Smooth muscle cell (in vitro differentiated cells): Measurements from ENCODE around the gene BICDL2. TPM values are rescaled to one million over a fixed set of nuclear protein-coding genes. Genes with fewer than 3 reads are reported as not detected.

Experiments
- DNase-seq: peaks from one replicate; lab custom pipeline; 2025; ENCODE audit not compliant: unreplicated experiment; lab: John Stamatoyannopoulos, UW
- H2AFZ ChIP-seq: fragments of 200-600 bp; sonication (generic); 2 replicates; pipeline ENCODE4 v1.6.0; 2016; ENCODE audit warnings: antibody characterized with exemption, low read depth, mild to moderate bottlenecking
- H3F3A ChIP-seq: fragments of 200-600 bp; sonication (generic); 2 replicates; pipeline ENCODE4 v1.6.0; 2017; ENCODE audit warnings: antibody characterized with exemption, low read depth
- H3K27ac ChIP-seq: fragments of 200-600 bp; sonication (generic); 2 replicates; pipeline ENCODE4 v1.5.1; 2016; ENCODE audit warnings: low read depth, mild to moderate bottlenecking
- H3K27me3 ChIP-seq: fragments of 200-600 bp; sonication (generic); 2 replicates; pipeline ENCODE4 v1.6.1; 2016; ENCODE audit warnings: low read depth, mild to moderate bottlenecking
- H3K36me3 ChIP-seq: fragments of 200-600 bp; sonication (generic); 2 replicates; pipeline ENCODE4 v1.5.1; 2016; ENCODE audit warnings: low read depth
- H3K4me1 ChIP-seq: fragments of 200-600 bp; sonication (generic); 2 replicates; pipeline ENCODE4 v1.5.1; 2016; ENCODE audit warnings: low read depth
- H3K4me2 ChIP-seq: fragments of 200-600 bp; sonication (generic); 2 replicates; pipeline ENCODE4 v1.6.0; 2016; ENCODE audit warnings: mild to moderate bottlenecking
- H3K4me3 ChIP-seq: fragments of 200-600 bp; sonication (generic); 2 replicates; pipeline ENCODE4 v1.5.1; 2016; ENCODE audit warnings: mild to moderate bottlenecking
- H3K79me2 ChIP-seq: fragments of 200-600 bp; sonication (generic); 2 replicates; pipeline ENCODE4 v1.6.0; 2016; ENCODE audit warnings: low read depth, mild to moderate bottlenecking
- H3K9ac ChIP-seq: fragments of 200-600 bp; sonication (generic); 2 replicates; pipeline ENCODE4 v1.6.0; 2016; ENCODE audit warnings: low read depth
- H3K9me3 ChIP-seq: fragments of 200-600 bp; sonication (generic); replicated peaks from 2 replicates; pipeline ENCODE4 v1.5.1; 2016; ENCODE audit warnings: low read depth
- H4K20me1 ChIP-seq: fragments of 200-600 bp; sonication (generic); 2 replicates; pipeline ENCODE4 v1.6.0; 2016; ENCODE audit warnings: low read depth
- WGBS: methylation state at CpG from one replicate; pipeline ENCODE4 v1.1.7; 2016; ENCODE audit warnings: low lambda C conversion rate; 5-methylcytosine and 5-hydroxymethylcytosine counted together
- polyA plus RNA-seq: library from polyadenylated mRNA; unstranded; fragments of >200 nt; fragmentation: Nextera tagmentation; extraction: Ambion mirVana; gene quantifications from 2 replicates; pipeline ENCODE4 v1.2.1, GENCODE V29; 2016
- total RNA-seq: library from RNA; depleted of rRNA; stranded (reverse); fragments of >200 nt; gene quantifications from 2 replicates; pipeline ENCODE4 v1.2.3, GENCODE V29; 2014
- TF ChIP-seq, protein P1 (sequence below): fragments of 200-600 bp; sonication (generic); IDR thresholded peaks from 2 replicates; pipeline ENCODE4 v1.5.1; 2017; ENCODE audit warnings: borderline replicate concordance, mild to moderate bottlenecking, antibody characterized with exemption; ENCODE audit not compliant: insufficient read depth, poor library complexity, severe bottlenecking

BICDL2 gene
- total and polyA plus RNA-seq, 2 experiments from 2014 or later = 0.86 to 1.5 TPM

DNA sequence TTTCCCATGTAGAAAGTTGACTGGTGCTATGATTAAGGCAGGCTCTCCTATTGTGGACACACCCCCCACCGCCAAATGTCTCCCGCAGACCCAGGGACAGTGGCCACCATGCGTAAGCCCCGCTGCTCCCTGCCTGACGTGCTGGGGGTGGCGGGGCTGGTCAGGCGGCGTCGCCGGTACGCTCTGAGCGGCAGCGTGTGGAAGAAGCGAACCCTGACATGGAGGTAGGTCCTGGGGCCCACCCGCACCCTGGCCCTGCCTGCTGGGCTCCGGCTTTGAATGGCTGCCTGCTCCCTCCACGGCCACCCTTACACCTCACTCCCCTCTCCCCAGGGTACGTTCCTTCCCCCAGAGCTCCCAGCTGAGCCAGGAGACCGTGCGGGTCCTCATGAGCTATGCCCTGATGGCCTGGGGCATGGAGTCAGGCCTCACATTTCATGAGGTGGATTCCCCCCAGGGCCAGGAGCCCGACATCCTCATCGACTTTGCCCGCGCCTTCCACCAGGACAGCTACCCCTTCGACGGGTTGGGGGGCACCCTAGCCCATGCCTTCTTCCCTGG, 13.3 kb upstream of the BICDL2 start:
- TF ChIP-seq, protein P1, sequence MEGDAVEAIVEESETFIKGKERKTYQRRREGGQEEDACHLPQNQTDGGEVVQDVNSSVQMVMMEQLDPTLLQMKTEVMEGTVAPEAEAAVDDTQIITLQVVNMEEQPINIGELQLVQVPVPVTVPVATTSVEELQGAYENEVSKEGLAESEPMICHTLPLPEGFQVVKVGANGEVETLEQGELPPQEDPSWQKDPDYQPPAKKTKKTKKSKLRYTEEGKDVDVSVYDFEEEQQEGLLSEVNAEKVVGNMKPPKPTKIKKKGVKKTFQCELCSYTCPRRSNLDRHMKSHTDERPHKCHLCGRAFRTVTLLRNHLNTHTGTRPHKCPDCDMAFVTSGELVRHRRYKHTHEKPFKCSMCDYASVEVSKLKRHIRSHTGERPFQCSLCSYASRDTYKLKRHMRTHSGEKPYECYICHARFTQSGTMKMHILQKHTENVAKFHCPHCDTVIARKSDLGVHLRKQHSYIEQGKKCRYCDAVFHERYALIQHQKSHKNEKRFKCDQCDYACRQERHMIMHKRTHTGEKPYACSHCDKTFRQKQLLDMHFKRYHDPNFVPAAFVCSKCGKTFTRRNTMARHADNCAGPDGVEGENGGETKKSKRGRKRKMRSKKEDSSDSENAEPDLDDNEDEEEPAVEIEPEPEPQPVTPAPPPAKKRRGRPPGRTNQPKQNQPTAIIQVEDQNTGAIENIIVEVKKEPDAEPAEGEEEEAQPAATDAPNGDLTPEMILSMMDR = no peak
- H3K27ac ChIP-seq = no peak overlapping the region
- H3K9me3 ChIP-seq = no peaks in the 10 kb centered on the region
- no peaks in the 10 kb centered on the region for H3K36me3 ChIP-seq
- no peak overlapping the region for H3K9ac ChIP-seq
- H3K4me2 ChIP-seq = no peak overlapping the region
- peaks cover 9% of the 10 kb centered on the region for H3K4me1 ChIP-seq
- no peak for DNase-seq
- H2AFZ ChIP-seq = no peak overlapping the region
- no peaks in the 10 kb centered on the region for H3K79me2 ChIP-seq
- 88% methylated on average over 22 of the region's 26 CpGs for WGBS
- no peaks in the 10 kb centered on the region for H3F3A ChIP-seq
- H3K27me3 ChIP-seq = peaks cover 46% of the 10 kb centered on the region
- H4K20me1 ChIP-seq = no peaks in the 10 kb centered on the region
- no peak overlapping the region for H3K4me3 ChIP-seq

DNA sequence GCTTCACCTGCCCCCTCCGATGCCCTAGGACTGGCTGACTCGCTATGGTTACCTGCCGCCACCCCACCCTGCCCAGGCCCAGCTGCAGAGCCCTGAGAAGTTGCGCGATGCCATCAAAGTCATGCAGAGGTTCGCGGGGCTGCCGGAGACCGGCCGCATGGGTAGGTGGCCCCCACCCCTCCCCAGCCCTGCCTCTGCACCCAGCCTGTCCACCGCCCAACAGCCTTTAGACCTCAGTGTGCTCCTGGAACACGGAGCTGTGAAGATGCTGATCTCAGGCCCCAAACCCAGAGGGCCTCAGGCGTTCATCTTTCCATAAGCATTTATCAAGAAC, 10.6 kb upstream of the BICDL2 start:
- H3F3A ChIP-seq = no peaks in the 10 kb centered on the region
- H4K20me1 ChIP-seq = no peaks in the 10 kb centered on the region
- no peaks in the 10 kb centered on the region for H3K36me3 ChIP-seq
- no peak overlapping the region for H2AFZ ChIP-seq
- TF ChIP-seq, protein P1 = no peak
- H3K4me1 ChIP-seq = peaks cover 11% of the 10 kb centered on the region
- H3K4me3 ChIP-seq = no peak overlapping the region
- H3K27ac ChIP-seq = no peak overlapping the region
- DNase-seq = no peak
- H3K27me3 ChIP-seq = peaks cover 73% of the 10 kb centered on the region
- no peaks in the 10 kb centered on the region for H3K9me3 ChIP-seq
- no peak overlapping the region for H3K4me2 ChIP-seq
- no peak overlapping the region for H3K9ac ChIP-seq
- 29% methylated on average over 13 of the region's 13 CpGs for WGBS
- no peaks in the 10 kb centered on the region for H3K79me2 ChIP-seq

DNA sequence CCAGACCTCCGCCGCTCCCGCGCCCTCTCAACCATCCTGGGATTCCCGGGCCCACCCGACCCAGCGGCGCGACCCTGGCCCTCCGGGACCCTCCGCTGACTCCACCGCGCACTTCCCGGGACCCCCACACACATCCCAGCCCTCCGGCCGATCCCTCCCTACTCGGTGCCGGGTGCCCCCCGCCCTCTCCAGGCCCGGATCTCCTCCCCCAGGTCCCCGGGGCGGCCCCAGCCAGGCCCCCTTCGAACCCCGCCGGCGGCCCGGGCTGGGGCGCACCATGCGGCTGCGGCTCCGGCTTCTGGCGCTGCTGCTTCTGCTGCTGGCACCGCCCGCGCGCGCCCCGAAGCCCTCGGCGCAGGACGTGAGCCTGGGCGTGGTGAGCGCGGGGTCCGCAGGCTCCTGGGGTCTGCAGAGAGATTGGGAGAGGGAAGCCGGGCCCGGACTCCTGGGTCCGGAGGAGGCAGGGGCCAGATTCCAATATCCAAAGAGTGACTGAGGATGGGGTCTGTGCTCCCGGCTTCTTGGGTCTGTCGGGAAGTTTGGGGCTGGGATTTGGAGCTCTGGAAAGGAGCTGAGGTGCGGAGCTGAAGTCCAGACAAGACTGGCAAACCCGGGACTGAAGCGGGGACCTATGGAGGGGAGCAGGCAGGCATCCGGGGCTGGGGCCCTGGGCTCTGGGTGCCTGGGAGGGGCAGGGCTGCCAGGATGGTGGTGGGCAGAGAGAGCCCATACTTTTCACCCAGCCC, 10.1 kb upstream of the BICDL2 start:
- TF ChIP-seq, protein P1 = no peak
- DNase-seq = no peak
- Histone ChIP-seq H3K27ac (no peak overlapping the region), H3K4me3 (no peak overlapping the region), H3K27me3 (peaks cover 74% of the 10 kb centered on the region), H3F3A (no peaks in the 10 kb centered on the region), H3K9me3 (no peaks in the 10 kb centered on the region), H3K4me1 (peaks cover 11% of the 10 kb centered on the region), H3K9ac (no peak overlapping the region), H3K36me3 (no peaks in the 10 kb centered on the region), H2AFZ (no peak overlapping the region), H3K79me2 (no peaks in the 10 kb centered on the region), H4K20me1 (no peaks in the 10 kb centered on the region), H3K4me2 (peak overlapping the region; percentile 93)
- 2% methylated on average over 22 of the region's 54 CpGs for WGBS
